Breast epithelium (tissue), 3 donors: ENCODE results near the gene CEND1.

Experiments
- POLR2AphosphoS5 ChIP-seq, 3 donors: sonication (generic); formaldehyde crosslinking; IDR thresholded peaks; one replicate each; pipeline ENCODE4 v1.6.1; 2017; ENCODE audit warnings: antibody characterized with exemption in 3 of 3
- TF ChIP-seq, protein P1 (sequence below), 3 donors: fragments of 450-650 bp; IDR thresholded peaks; one replicate each; pipeline ENCODE4 v1.5.1; 2016 to 2017; ENCODE audit warnings: antibody characterized with exemption in 3 of 3, mild to moderate bottlenecking in 3 of 3, moderate library complexity in 3 of 3

DNA sequence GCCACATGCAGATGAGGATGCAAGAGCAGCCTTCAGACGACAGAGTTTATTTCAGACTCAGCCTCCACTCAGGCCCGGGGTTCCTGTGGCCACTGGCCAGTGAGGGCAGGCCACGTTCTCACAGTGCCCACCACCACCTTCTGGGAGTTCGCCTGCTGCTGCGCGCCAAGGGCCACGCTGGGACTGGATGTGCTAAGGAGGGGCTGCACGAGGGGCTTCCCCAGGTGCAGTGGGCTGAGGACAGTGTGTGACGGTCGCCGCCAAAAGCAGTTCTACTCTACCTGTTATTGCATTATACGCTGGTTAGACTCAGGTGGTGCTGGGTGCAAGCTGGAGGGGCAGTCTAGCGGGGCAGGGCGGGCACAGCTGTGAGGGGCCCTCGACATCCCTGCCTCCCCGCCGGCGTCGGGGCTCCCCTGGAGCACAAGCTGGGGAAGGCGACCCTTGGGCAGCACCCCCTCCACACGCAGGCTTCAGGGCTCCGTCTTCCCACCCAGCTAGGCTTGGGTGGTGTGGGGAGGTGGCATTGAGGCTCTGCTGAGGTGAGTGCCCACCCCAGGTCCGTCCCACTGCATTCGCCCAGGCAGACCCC lies 2.7 kb downstream of the CEND1 start:
- TF ChIP-seq, protein P1, sequence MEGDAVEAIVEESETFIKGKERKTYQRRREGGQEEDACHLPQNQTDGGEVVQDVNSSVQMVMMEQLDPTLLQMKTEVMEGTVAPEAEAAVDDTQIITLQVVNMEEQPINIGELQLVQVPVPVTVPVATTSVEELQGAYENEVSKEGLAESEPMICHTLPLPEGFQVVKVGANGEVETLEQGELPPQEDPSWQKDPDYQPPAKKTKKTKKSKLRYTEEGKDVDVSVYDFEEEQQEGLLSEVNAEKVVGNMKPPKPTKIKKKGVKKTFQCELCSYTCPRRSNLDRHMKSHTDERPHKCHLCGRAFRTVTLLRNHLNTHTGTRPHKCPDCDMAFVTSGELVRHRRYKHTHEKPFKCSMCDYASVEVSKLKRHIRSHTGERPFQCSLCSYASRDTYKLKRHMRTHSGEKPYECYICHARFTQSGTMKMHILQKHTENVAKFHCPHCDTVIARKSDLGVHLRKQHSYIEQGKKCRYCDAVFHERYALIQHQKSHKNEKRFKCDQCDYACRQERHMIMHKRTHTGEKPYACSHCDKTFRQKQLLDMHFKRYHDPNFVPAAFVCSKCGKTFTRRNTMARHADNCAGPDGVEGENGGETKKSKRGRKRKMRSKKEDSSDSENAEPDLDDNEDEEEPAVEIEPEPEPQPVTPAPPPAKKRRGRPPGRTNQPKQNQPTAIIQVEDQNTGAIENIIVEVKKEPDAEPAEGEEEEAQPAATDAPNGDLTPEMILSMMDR (IDR thresholded peaks at IDR 0.05), result no peak
- no peak for TF ChIP-seq POLR2AphosphoS5 (IDR thresholded peaks at IDR 0.05)
